HG02763 (cell line): ENCODE measurements around the gene PDXK.

Experiments
- ATAC-seq: cut with Tn5 transposase; IDR thresholded peaks from one replicate; pipeline ENCODE4 v1.9.1; 2021; ENCODE audit warnings: mild to moderate bottlenecking, moderate library complexity; ENCODE audit not compliant: unreplicated experiment

Gene PDXK

DNA sequence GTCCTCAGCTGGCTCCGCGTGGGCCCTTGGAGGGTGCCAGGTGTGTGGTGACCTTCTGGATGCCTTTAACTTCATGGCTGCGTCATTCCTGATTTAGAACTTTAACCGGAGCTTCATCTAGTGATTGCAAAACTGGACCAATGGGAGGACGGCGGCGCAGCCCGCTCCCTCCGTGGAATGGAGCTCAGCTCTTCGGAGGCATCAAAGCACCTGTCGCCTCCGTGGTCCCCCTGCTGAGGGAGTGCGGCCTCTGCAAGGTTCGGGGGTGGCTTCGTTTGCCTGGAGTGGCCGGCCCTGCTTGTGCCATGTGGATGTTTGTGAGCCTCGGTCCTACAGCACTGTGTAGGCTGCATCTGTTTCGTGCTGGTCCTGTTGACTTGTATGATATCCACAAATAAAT, 43.0 kb downstream of the PDXK start:
- ATAC-seq, result no peak

- no peak for ATAC-seq
Measured at GRCh38 chr21:43762303-43763128, 43.6 kb downstream of the PDXK start.

DNA sequence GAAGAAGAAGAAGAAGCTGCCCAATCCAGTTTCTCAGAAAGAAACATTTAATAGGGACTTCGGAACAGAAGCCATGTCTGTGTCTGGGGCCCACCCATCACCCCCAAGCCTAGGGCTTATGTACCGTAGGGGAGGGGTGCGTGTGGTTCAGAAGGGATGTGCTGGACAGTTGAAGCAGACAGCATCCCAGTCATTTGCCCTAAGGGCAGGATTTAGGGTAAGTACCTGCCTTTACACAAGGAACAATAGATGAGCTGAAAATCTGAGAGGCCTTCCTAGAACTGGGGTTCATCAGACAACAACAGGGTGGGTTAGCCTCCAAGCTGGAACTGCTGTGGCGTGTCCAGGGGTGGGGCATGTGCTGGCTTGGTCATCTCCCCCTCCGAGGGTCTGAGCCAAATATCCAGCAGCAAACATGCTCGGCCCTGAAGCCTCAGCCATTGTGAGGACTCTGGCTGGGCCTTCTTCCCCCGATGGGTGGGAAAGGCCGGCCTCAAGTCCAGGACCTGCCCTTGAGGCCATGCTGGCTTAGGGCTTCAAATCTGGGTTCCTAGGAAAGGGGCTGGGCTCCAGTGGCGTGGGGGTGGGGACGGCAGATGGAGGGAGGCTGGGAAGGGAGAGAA, 45.1 kb downstream of the PDXK start:
- no peak for ATAC-seq

DNA sequence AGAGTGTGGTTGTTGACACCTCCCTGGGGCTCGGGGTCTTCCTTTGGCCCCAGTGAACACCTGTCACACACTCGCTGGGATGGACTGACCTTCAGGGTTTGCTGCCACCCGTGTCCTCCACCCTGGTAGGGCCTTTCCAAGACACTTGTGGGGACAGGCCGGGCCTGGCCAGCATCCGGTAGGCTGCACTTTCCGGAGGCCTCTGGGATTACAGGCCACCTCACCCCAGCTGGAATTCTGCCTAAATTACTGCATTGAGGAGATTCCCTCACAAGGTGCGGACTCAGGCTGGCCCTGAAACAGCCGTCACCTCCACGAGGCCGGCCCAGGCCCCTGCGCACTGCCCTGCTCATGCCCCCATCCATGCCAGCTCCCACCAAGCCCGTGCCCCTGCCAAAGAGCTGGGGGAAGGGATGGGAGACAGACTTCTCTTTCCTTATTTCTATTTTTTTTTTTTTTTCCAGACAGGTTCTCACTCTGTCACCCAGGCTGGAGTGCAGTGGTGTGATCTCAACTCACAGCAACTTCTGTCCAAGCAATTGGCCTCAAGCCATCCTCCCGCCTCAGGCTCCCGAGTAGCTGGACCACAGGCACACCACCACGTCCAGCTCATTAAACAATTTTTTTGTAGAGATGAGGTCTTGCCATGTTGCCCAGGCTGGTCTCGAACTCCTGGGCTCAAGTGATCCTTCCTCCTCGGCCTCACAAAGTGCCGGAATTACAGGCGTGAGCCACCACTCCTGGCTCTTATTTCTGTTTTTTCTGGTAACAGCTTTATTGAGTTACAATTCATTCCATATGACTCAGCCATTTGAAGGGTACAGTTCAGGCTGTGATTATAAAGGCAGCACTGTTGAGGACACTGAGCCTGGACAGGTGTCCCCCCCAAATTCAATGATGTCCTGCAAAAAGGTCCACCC, 45.9 kb downstream of the PDXK start:
- ATAC-seq, result no peak

GRCh38 chr21:43766734-43767497, 48.0 kb downstream of the PDXK start:
- no peak for ATAC-seq

- ATAC-seq, result no peak
Measured at GRCh38 chr21:43767498-43767983, 48.6 kb downstream of the PDXK start.

DNA sequence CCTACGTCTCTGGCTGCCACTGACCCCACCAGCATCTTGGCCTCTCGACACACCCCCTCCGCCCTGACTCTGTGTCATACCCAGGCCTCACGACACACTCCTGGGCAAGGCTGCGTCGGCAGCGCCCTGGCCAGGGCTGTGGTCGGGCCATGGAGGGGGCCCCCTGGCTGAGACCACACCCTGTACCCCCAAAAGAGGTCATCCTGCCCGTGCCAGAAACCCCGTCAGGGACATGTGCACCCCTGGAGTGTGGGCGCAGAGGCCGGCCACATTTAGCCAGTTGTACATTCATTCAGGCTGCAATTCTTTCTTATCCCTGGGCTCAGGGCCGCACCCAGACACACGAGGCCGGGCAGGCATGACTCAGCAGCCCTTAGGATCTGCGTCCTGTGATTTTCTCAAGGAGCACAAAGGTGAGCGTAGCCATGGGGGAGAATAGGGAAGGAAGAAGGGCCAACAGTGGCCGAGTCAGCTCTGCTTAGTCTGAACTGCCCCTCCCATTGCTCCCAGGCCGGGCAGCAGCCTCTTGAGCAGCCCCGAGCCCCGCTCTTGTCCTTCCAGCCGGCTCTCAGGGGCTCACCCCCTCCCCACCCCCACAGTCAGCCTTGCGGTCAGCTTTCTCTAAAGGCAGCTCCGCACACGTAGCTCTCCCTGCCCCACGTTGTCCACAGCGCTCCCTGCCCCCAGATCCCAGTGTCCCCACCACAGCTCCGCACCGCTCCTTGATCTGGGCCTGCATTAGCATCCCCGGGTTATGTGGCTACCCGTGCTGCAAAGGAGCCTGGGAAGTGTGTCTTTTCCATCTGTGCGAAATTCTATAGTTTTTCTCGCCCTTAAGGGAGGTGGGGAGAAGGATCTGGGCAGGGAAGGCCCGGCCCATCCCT, 49.3 kb downstream of the PDXK start:
- ATAC-seq, result no peak

DNA sequence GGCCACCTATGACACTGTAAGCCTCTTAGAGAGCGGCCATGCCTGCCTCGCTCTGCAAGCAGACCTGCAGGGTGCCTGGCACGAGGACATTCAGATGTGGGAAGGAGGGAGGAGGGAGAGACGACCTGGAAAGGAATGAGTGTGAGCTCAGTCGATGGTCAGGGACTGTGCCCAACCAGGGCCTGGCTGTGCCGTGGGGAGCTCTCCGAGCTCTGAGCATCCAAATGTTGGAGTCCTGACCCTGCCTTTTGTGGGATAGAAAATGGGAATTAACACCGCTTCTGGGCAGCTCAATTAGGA, 49.9 kb downstream of the PDXK start:
- no peak for ATAC-seq

DNA sequence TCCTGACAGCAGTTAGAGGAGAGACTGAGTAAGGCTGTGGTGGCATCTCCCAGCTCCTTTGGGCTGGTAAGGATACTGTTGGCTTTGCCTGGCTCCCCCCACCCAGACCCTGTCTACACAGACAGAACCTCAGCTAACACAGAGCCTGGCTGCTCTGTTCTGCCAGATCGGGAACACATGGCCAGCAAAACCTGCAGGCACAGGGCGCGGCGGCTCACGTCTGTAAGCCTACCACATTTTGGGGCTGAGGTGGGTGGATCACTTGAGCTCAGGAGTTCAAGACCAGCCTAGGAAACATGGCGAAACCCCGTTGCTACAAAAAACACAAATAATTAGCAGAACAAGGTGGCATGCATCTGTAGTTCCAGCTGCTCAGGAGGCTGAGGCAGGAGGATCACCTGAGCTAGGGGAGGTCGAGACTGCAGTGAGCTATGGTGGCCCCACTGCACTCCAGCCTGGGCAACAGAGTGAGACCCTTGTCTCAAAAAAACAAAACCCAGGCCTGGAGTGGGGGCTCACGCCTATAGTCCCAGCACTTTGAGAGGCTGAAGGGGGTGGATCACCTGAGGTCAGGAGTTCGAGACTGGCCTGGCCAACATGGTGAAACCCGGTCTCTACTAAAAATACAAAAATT, 50.5 kb downstream of the PDXK start:
- ATAC-seq, result no peak

DNA sequence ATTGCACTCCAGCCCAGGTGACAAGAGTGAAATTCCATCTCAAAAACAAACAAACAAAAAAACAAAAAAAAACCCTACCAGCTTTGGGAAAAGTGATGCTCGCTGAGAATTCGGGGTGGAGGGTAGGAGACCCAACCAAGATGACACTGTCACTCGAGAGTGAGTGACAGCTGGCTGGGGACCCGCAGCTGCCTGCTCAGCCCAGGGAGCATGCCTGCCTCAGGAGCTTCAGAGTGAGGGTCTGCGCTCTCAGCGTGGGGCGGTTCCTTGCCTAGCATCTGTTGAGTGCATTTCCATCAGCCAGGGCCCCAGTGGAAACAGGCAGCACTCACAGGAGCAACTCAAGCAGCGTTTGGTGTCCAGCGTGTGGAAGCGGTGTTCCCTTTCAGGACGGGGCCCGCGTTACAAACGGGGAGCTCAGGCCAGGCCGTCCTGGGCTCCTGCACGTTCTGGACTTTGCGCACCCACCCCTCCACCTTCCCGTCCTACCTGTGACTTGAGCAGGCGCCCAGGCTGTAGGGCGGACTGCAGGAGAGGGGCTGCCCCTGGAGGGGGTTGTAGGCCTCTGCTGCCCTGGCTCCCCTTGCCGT, 51.2 kb downstream of the PDXK start:
- no peak for ATAC-seq

DNA sequence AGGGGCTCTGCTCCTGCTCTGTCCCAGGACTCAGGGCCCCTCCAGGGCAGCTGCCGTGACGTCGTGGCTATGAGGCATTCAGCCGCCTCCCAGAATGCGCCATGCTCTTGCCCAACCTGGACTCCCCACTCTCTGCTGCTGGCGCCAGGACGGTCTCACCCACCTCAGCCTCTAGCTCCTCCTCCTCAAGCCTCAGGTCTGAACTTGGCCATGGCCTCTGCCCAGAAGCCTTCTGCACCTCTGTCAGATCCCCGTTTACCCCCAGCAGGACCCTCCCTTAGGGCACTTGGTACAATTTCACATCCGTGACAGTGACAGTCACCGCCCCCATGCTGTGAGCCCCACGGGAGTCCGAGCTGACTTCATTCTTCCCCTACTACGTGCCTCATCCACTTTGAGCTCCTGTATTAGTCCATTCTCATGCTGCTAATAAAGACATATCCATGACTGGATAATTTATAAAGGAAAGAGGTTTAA, 52.3 kb downstream of the PDXK start:
- ATAC-seq, result no peak

DNA sequence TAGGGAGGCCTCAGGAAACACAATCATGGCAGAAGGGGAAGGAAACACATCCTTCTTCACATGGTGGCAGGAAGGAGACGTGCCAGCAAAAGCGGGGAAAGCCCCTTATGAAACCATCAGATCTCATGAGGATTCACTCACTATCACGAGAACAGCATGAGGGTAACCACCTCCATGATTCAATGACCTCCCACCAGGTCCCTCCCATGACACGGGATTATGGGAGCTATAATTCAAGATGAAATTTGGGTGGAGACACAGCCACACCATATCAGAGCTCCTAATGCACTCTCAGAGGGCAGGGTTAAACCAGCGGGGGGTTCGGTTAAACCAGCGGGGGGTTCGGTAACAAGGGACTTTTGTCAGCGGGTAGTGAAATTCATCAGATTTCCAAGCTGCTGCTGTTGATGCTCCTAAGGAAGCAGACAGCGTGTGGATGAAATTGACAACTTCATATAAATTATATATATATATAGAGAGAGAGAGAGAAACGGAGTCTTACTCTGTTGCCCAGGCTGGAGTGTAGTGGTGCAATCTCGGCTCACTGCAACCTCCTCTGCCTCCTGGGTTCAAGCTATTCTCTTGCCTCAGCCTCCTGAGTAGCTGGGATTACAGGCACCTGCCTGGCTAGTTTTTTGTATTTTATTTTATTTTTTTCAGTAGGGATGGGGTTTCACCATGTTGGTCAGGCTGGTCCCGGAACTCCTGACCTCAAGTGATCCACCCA, 52.9 kb downstream of the PDXK start:
- no peak for ATAC-seq

DNA sequence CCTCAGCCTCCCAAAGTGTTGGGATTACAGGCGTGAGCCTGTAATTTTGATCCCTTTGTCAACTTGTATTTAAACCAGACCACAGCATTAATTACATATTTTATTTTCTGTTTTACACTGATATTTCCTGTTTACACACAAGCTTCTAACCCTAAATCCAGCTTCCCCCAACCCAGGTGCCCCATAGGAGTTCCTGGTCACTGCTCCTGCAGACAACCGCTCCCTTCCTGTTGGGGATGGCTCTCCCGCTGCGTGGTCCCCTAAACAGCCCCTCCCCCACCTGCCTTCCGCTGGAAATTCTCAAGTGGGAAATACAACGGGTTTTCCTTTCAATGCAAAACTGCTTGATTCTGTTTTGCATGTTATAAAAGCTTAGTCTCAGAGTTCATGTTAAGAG, 53.5 kb downstream of the PDXK start:
- no peak for ATAC-seq

DNA sequence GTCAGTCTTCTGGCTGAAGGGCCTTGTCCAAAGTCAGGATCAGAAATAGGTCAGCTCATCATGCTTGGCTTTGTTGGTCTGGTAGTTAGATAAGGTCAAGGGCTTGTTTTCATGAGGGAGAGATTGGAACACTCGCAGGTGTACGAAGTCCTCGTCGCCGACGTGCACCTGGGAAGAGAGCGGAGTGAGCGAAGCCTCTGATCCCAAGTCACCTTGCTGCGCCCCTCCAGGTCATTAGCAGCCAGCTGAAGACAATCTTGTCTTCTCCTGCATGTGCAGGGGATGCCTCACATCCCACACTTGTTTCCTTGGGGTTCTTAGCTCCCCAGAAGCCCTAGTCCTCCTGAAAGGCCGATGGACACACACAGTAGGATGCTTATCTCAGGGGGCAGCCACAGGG, 55.2 kb downstream of the PDXK start:
- ATAC-seq, result no peak

- ATAC-seq, result no peak
Measured at GRCh38 chr21:43775190-43775589, 56.3 kb downstream of the PDXK start.

- peak; percentile 41 for ATAC-seq
Measured at GRCh38 chr21:43775795-43776430, 57.0 kb downstream of the PDXK start, which contains the start of gene CSTB. Gene CSTB (minus strand): TSS chr21:43776308. CDS start chr21:43776269, 39 bp downstream.

GRCh38 chr21:43777953-43778352, 59.0 kb downstream of the PDXK start:
- no peak for ATAC-seq
